Mesothelial cell of epicardium (in vitro differentiated cells): ENCODE results near the gene CRYBB1. TPM values are rescaled to one million over a fixed set of nuclear protein-coding genes. Genes with fewer than 3 reads are reported as not detected.

ENCODE experiments used
- DNase-seq, 2 experiments: peaks; one replicate each; pipeline ENCODE4 v3.0.0; 2021; ENCODE audit warnings: low spot score in 2 of 2; ENCODE audit not compliant: unreplicated experiment in 2 of 2
- H3K27ac Mint-ChIP-seq: 2 replicates; pipeline ENCODE4 v1.8.0; 2021; ENCODE audit warnings: mixed read lengths
- H3K27me3 Mint-ChIP-seq: 2 replicates; pipeline ENCODE4 v1.8.0; 2021; ENCODE audit warnings: low read depth, mixed read lengths
- H3K36me3 Mint-ChIP-seq: 2 replicates; pipeline ENCODE4 v1.8.0; 2021; ENCODE audit warnings: mixed read lengths
- H3K4me1 Mint-ChIP-seq: 2 replicates; pipeline ENCODE4 v1.8.0; 2021; ENCODE audit warnings: mixed read lengths
- H3K4me3 Mint-ChIP-seq: 2 replicates; pipeline ENCODE4 v1.8.0; 2021; ENCODE audit warnings: mild to moderate bottlenecking, moderate library complexity, mixed read lengths
- H3K9me3 Mint-ChIP-seq: 2 replicates; pipeline ENCODE4 v1.8.0; 2021; ENCODE audit warnings: mixed read lengths
- total RNA-seq: library from RNA; stranded (reverse); gene quantifications from 3 replicates; pipeline ENCODE4 v1.2.1, GENCODE V29; 2021
- TF ChIP-seq, protein P1 (sequence below): fragments of 200-600 bp; sonication (generic); IDR thresholded peaks from one replicate; pipeline ENCODE4 v1.5.0; 2021; ENCODE audit warnings: antibody characterized with exemption; ENCODE audit not compliant: unreplicated experiment

Gene CRYBB1
- total RNA-seq, 1 donor from 2014 or later, result not detected

DNA sequence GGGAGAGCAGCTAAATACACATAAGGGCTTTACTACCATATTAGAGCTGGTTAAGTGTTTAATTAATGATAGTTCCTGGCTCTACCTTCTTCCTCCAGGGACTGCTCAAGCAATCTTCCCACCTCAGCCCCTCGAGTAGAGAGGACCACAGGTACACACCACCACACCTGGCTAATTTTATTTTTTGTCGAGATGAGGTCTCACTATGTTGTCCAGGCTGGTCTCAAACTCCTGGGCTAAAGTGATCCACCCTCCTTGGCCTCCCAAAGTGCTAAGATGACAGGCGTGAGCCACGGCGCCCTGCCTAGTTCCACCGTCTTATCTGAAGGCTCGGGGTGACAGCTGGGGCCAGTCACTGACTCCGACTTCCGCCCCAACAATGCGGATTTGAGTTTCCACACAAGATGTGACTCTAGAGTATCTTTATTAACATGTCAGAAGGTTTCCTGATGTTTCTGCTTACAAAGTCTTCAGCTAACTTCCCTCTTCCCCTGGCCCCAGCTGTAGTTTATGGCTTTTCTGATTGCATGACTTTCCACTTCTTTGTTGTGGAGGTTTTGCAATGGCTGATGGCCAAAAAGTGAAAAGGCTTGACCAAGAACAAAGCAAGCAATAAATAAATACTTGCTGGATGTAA, 44.7 kb downstream of the CRYBB1 start:
- Mint-ChIP-seq H3K27ac (peak overlapping the region; percentile 92), H3K27me3 (no peaks in the 10 kb centered on the region), H3K4me1 (peaks cover 30% of the 10 kb centered on the region), H3K36me3 (peaks cover 1% of the 10 kb centered on the region), H3K4me3 (no peak overlapping the region), H3K9me3 (no peaks in the 10 kb centered on the region)
- TF ChIP-seq, protein P1, sequence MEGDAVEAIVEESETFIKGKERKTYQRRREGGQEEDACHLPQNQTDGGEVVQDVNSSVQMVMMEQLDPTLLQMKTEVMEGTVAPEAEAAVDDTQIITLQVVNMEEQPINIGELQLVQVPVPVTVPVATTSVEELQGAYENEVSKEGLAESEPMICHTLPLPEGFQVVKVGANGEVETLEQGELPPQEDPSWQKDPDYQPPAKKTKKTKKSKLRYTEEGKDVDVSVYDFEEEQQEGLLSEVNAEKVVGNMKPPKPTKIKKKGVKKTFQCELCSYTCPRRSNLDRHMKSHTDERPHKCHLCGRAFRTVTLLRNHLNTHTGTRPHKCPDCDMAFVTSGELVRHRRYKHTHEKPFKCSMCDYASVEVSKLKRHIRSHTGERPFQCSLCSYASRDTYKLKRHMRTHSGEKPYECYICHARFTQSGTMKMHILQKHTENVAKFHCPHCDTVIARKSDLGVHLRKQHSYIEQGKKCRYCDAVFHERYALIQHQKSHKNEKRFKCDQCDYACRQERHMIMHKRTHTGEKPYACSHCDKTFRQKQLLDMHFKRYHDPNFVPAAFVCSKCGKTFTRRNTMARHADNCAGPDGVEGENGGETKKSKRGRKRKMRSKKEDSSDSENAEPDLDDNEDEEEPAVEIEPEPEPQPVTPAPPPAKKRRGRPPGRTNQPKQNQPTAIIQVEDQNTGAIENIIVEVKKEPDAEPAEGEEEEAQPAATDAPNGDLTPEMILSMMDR, result no peak
- no peak for DNase-seq

DNA sequence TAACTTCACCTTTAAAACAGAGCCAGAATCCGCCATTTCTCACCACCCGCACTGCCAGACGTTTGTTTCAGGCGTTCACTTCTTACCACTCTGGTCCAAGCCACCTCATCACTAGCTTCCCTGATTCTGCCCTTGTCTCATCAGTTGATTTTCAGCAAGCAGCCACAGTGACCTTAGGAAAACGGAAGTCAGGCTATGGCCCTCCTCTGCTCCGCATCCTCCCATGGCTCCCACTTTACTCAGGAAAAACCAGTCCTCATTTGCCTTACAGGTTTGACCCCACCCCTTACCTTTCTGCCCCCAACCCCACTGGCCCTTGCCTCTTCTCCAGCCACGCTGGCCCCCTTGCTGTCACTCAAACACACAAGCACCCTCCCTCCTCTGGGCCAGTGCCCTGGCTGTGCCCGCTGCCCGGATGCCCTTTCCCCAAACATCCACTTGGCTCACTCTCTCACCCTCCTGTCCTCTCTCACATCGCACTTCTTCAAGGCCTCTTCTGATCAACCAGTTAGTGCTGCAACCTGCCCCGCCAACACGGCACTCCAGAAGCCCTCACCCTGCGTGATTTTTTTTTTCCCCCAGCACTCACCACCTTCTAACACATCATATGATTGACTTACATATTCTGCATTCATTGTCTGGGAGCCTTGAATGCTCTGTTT, 46.8 kb downstream of the CRYBB1 start:
- TF ChIP-seq, protein P1, result no peak

DNA sequence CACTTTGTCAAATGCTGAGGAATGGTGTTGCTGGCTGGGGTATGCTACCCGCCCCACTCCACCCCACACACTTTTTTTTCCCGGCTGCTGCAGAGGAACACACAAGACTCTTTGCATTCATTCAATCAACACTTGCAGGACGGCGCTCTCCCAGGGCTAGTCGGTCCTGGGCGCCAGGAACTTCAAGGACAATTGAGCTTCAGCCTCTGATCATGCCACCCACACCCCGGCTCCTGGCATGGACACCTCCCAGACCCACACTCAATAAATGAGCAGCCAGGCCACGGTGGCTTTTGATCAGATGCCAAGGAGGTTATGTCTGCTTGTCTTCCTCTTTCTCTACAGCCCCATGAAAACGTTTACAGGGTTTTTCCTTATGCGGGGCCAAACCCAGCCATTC, 47.7 kb downstream of the CRYBB1 start:
- Mint-ChIP-seq H3K27me3 (no peaks in the 10 kb centered on the region), H3K4me3 (no peak overlapping the region), H3K9me3 (no peaks in the 10 kb centered on the region), H3K27ac (peak overlapping the region; percentile 91), H3K36me3 (no peaks in the 10 kb centered on the region), H3K4me1 (peaks cover 32% of the 10 kb centered on the region)
- TF ChIP-seq, protein P1, result no peak
- no peak for DNase-seq

More for the DNA sequence above, 46.8 kb downstream of the CRYBB1 start:
- Mint-ChIP-seq H3K4me1 (peaks cover 32% of the 10 kb centered on the region), H3K27me3 (no peaks in the 10 kb centered on the region), H3K27ac (peak overlapping the region; percentile 41), H3K9me3 (no peaks in the 10 kb centered on the region), H3K36me3 (no peaks in the 10 kb centered on the region), H3K4me3 (no peak overlapping the region)
- DNase-seq, result no peak

DNA sequence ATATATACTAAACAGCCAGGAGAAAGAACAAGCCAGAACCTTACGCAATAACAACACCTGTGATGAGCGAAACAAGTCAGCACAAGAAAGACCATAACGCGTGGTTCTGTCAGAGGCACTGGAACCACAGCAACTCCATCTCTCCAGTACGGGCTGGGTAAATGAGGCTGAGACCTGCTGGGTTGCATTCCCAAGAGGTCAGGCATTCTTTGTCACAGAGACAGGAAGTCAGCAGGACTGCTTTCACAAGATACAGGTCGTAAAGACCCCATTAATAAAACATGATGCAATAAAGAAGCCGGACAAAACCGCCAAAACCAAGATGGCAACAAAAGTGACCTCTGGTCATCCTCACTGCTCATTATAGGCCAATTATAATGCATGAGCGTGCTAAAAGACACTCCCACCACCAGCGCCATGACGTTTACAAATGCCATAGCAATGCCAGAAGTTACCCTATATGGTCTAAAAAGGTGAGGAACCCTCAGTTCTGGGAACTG, 49.6 kb downstream of the CRYBB1 start:
- H3K27me3 Mint-ChIP-seq, result no peaks in the 10 kb centered on the region
- H3K4me1 Mint-ChIP-seq, result peaks cover 27% of the 10 kb centered on the region
- H3K9me3 Mint-ChIP-seq, result no peaks in the 10 kb centered on the region
- no peak for DNase-seq
- peak overlapping the region; percentile 48 for H3K4me3 Mint-ChIP-seq
- TF ChIP-seq, protein P1, result no peak
- no peaks in the 10 kb centered on the region for H3K36me3 Mint-ChIP-seq
- H3K27ac Mint-ChIP-seq, result peak overlapping the region; percentile 91

DNA sequence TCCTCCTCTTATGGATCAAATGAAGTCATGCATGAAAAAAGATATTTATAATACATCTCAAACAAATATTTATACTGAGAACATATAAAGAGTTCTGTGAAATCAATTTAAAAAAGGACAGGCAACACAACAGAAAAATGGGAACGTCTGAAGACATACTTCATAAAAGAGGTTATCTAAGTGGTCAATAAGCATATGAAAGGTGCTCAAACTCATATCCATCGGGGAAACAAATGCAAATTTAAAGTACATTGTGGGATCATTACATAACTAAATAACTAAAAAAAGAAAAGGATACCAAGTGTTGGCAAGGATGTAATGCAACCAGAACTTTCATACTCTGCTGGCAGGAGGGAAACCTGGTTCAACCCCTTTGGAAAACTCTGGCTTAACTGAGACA, 50.2 kb downstream of the CRYBB1 start:
- H3K27ac Mint-ChIP-seq, result peak overlapping the region; percentile 91
- DNase-seq, result no peak
- TF ChIP-seq, protein P1, result no peak
- peaks cover 23% of the 10 kb centered on the region for H3K4me1 Mint-ChIP-seq
- no peaks in the 10 kb centered on the region for H3K36me3 Mint-ChIP-seq
- H3K9me3 Mint-ChIP-seq, result no peaks in the 10 kb centered on the region
- no peak overlapping the region for H3K4me3 Mint-ChIP-seq
- H3K27me3 Mint-ChIP-seq, result no peaks in the 10 kb centered on the region
